HK-2 (cell line): ENCODE measurements around the gene ZBTB7C.
"Not testable (repeated sequence)": the region's sequence is repeated elsewhere in the genome, so short reads cannot be mapped to it uniquely, and the experiment has no call there.

Experiments
- DNase-seq: peaks from one replicate; pipeline ENCODE4 v3.0.0-alpha.2; 2018; ENCODE audit not compliant: unreplicated experiment

ZBTB7C gene

GRCh38 chr18:48408727-48409590, at the start of gene ZBTB7C:
Gene ZBTB7C, minus strand, starts transcription at chr18:48409383.
- peak; percentile 11 for DNase-seq

DNA sequence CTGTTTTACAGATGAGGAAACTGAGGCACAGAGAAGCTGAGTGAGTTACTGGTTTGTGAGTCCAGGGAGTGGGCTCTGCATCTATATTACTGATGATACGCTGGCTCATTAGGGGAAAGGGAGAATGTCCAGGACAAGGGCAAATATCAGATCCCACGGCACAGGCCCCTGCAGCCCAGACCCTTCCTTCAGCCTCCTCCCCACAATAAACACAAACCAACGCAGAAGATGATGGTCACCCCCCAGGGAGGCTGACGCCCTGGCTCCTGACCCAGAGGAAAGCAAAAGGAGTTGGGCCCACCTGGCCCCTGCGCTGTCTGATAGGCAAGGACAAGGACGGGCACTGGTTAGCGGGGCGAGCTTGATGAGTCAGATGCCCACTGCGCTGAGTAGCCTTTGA, 47.7 kb upstream of the ZBTB7C start:
- DNase-seq: no peak

GRCh38 chr18:48455555-48456478, 46.6 kb upstream of the ZBTB7C start:
- peak; percentile 61 for DNase-seq

DNA sequence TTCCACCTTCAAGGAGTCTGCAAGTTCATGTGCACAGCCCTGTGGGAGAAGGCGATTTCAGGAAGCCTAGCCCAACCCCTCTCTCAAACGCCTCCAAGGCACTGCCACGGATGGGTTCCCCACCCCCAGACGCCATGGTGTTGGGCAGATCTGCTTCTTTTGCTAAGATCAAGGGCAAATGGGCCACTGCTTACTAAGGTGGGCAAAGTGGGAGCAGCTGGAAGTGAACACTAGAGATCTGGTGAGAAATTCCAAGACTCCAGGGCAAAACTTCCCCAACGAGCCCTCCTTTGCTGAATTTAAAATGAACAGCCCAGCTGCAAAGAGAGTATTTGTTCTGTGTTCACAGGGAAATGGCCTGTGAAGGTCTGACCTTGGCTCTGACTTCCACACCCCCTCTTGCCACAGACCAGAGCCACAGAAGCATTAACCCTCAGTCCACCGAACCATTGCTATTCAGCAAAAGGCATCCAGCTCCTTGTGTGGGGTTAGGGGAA, 45.1 kb upstream of the ZBTB7C start:
- DNase-seq: no peak

DNA sequence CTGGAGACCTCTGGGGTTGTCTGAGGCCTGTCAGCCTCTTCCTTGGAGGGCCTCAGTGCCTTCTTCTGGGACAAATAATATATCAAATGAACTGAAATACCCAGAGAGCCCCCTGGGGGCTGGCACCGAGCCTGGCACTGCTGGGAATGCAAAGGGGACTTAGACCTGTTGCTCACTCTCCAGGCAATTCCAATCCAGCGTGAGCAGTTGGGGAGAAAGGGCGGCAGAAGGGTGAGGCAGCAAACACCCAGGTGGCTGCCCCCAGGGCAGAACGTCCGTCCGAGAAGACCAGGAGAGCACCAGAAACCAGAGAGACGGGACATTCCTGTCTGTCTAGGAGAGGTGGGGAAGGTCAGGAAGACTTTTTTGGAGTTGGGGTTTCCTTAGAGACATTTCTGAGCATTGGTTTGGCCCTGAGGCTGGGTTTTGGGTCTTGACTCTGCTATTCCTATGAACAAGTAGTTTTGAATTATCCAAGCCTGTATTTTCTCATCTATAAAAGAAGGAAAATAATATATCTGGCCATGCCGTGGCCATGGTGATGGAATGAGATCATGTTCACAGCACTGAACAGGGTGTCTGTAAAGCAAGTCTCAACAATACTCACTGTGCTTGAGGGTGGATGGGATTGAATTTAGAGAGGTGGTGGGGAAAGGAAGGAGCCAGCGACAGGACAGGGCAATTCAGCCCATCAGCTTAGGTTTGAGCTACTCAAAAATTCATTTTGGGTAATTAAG, 44.3 kb upstream of the ZBTB7C start:
- no peak for DNase-seq

DNA sequence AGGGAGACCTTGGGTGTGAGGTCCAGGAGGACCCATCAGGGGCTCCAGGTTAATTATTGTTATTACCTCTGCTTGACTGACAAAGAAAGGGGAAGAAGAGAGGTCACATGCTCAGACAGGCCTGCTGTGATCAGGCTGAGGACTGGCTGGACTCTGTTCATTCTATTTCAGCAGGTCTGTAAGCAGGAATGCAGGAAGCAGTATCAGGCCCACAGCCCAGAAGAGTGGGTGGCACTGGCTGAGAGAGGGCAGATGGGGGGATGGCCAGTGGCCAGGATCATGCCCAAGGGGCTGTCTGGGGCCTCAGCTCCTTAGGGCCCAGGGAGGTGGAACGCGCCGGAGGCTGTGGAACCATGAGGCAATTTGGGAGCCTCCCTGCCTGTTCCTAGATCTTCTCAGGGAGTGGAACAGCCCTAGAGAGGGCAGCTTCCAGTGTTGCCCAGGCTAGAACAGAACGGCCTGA, 43.7 kb upstream of the ZBTB7C start:
- no peak for DNase-seq

DNA sequence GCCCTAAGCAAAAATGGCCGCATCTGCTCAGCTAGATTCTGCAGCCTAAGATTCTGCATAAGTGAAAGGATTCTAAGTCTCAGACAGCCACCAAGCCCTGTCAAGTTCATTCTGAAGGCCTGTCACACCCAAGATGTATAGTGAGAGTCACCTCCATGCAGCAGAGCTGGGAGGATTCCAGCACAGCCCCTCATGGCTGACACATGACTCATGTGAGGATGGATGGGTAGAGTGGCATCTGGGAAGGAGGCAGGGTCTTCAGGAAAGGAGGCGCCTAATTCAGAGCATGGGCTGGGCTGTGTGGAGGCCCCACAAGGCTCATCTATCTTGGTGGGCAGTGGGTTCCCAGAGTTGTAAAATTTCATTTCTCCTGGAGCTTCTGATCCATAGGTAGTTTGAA, 41.5 kb upstream of the ZBTB7C start:
- no peak for DNase-seq

DNA sequence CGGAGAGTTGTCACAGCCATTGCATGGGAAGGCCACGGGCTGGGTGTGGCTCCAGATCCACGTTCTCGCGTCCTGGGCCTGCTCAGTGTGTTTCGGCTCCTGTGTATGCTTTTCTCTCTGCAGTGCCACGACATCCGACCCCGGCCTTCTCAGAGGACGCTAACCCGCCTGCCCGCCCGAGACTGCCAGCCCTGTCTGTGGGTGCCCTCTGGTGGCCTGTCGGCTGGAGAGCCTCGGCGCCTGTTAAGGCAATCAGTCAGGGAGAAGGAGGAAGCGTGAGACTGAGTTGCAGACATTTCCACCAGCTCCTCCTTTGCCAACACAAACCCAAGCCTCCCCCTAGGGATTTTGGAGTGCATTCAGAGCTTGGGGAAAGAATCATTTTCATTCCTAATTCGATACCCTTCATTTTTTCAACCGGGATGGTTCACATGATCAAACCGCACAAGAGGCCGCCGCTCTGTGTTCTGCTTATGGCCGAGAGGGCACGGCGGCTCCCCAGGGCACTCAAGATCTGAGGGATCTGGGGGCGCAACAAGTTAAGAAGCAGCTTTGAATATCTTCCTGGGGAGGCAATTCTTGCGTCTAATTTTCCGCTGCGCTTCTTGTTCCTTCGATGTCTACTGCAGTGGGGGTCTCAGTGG, 37.5 kb upstream of the ZBTB7C start:
- DNase-seq: peak; percentile 74

- DNase-seq: peak; percentile 61
Observed at GRCh38 chr18:48445540-48445939, 36.4 kb upstream of the ZBTB7C start.

- no peak for DNase-seq
Observed at GRCh38 chr18:48442761-48443160, 33.6 kb upstream of the ZBTB7C start.

- DNase-seq: no peak
Observed at GRCh38 chr18:48441405-48441881, 32.3 kb upstream of the ZBTB7C start.

- DNase-seq: no peak
Observed at GRCh38 chr18:48440924-48441323, 31.7 kb upstream of the ZBTB7C start.

GRCh38 chr18:48436907-48437306, 27.7 kb upstream of the ZBTB7C start:
- DNase-seq: no peak

DNA sequence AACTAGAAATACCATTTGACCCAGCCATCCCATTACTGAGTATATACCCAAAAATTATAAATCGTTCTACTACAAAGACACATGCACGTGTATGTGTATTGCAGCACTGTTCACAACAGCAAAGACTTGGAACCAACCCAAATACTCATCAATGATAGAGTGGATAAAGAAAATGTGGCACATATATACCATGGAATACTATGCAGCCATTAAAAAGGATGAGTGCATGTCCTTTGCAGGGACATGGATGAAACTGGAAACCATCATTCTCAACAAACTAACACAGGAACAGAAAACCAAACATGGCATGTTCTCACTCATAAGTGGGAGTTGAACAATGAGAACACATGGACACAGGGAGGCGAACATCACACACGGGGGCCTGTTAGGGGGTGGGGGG, 25.2 kb upstream of the ZBTB7C start:
- not testable (repeated sequence) for DNase-seq

DNA sequence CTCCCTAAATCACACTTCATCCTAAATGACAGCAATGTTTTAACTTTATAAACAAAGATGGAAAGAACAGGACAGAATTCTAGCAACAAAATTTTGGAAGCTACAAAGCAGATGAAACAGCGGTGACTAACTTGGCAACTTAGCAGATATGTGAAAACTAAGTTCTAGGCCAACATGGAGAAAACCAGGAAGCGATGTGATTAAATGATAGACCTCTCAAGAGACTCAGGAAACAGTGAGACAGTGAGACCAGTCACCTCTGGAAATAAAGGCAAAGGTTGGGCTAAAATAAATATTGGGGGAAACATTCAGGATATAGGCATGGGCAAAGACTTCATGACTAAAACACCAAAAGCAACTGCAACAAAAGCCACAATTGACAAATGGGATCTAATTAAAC, 24.4 kb upstream of the ZBTB7C start:
- no peak for DNase-seq

- no peak for DNase-seq
Observed at GRCh38 chr18:48430150-48430549, 21.0 kb upstream of the ZBTB7C start.

GRCh38 chr18:48428475-48429177, 19.4 kb upstream of the ZBTB7C start:
- DNase-seq: no peak

DNA sequence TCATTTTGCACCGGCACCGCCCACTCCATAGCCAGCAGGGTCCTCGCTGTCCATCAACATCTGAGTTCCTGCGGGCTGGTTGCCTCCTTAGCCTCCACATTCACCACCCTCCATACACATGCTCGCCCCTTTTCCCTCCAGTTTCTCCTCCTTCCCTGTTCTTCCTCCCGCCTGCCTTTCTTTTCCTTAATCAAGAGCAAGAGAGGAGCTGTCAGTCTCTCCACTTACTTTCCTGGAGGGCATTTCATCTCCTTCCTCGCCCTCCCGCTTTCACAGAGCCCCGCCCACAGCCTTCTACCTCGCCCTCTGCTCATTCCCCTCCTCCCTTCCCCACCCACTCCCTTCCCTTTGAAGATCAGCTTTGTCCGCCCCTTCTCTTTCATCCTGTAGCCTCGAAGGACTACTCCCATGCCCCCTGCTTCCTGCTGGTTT, 13.8 kb upstream of the ZBTB7C start:
- DNase-seq: no peak

GRCh38 chr18:48419277-48420022, 10.3 kb upstream of the ZBTB7C start:
- no peak for DNase-seq
